K562 treated with DMSO at 1 percent for 12 hours (cell line): ENCODE results near the gene GSK3B. TPM values are rescaled to one million over a fixed set of nuclear protein-coding genes. Genes with fewer than 3 reads are reported as not detected.

Source experiments
- total RNA-seq: library from RNA; unstranded; fragments of 300-600 nt; gene quantifications from 2 replicates; pipeline ENCODE4 v1.2.3, GENCODE V29; 2022; ENCODE audit not compliant: insufficient read depth

Gene GSK3B
- 5.4 and 13.5 TPM in 2 replicates for total RNA-seq

GRCh38 chr3:120093911-120094775 is at the start of gene GSK3B:
Gene GSK3B, minus strand, starts transcription at chr3:120094447. Its CDS starts 1,013 bp downstream, at chr3:120093434.

DNA sequence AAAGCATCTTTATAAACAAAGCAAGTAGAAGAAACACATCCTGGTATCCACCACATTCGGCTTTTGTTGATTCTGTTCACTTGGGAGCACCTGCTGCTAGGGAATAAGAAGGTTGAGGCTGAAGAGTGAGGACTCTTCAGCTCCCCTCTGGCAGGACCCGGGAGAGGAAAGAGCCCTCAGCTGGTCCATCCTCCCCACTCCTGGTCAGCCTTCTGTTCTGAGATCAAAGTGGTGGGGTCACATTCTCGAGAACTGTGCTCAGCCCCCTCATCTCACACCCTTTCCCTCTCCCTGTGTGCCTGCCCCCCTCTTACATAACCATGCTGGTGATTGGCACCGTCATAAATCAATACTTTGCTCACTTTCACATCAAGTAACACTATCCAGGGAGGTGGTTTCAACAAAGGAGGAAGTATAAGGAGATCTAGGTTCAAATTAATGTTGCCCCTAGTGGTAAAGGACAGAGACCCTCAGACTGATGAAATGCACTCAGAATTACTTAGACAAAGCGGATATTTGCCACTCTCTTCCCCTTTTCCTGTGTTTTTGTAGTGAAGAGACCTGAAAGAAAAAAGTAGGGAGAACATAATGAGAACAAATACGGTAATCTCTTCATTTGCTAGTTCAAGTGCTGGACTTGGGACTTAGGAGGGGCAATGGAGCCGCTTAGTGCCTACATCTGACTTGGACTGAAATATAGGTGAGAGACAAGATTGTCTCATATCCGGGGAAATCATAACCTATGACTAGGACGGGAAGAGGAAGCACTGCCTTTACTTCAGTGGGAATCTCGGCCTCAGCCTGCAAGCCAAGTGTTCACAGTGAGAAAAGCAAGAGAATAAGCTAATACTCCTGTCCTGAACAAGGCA is 312.7 kb downstream of the GSK3B start, which contains the start of gene NR1I2:
Gene NR1I2, plus strand, starts transcription at position 772 of the 869 bp plus-strand sequence.

Other genes starting within 250 kb of the GSK3B start
- gene GPR156, start 190.8 kb upstream of the GSK3B start, total RNA-seq: not detected in 2 replicates